Stimulated activated CD4-positive, alpha-beta T cell treated with anti-CD3 and anti-CD28 coated beads, Interleukin-2, amount 100 ng/mL, for 24 hours (primary cell): ENCODE results near the gene ABCB9.

Source experiments
- DNase-seq, 2 donors: peaks; one replicate each; pipeline ENCODE4 v3.0.0-alpha.2; 2020

ABCB9 gene

GRCh38 chr12:122980183-122981035 lies 14.1 kb upstream of the ABCB9 start, which contains the start of gene ARL6IP4:
Gene ARL6IP4, plus strand, starts transcription at chr12:122980681. Its CDS starts 459 bp downstream, at chr12:122981140.
- peak; percentile 68 to 76 for DNase-seq

GRCh38 chr12:122979908-122980182 lies 13.6 kb upstream of the ABCB9 start:
- DNase-seq: no peak

- DNase-seq: no peak
These were observed 13.0 kb upstream of the ABCB9 start for GRCh38 chr12:122979001-122979907.

- no peak for DNase-seq
These were observed 12.3 kb upstream of the ABCB9 start for GRCh38 chr12:122978507-122978955.

- no peak for DNase-seq
These were observed 11.6 kb upstream of the ABCB9 start for GRCh38 chr12:122977655-122978392.

GRCh38 chr12:122977153-122977552 lies 10.9 kb upstream of the ABCB9 start:
- DNase-seq: no peak

GRCh38 chr12:122976648-122976975 lies 10.3 kb upstream of the ABCB9 start:
- no peak for DNase-seq

GRCh38 chr12:122975790-122976647 lies 9.8 kb upstream of the ABCB9 start:
- no peak for DNase-seq

GRCh38 chr12:122974892-122975789 lies 8.9 kb upstream of the ABCB9 start, which contains the start of gene OGFOD2:
Gene OGFOD2, plus strand, starts transcription at chr12:122975244. Its CDS starts 8 bp downstream, at chr12:122975252.
- peak; percentile 94 for DNase-seq

GRCh38 chr12:122974274-122974891 lies 8.1 kb upstream of the ABCB9 start:
- peak; percentile 99 to 100 for DNase-seq

GRCh38 chr12:122969676-122970075 lies 3.4 kb upstream of the ABCB9 start:
- no peak for DNase-seq

GRCh38 chr12:122968104-122968503 lies 1.8 kb upstream of the ABCB9 start:
- no peak for DNase-seq

GRCh38 chr12:122966743-122967550 lies 684 bp upstream of the ABCB9 start:
- no peak for DNase-seq

- DNase-seq: no peak
These were observed 927 bp downstream of the ABCB9 start for GRCh38 chr12:122965321-122965751.

- DNase-seq: no peak
These were observed 1.6 kb downstream of the ABCB9 start for GRCh38 chr12:122964439-122965257.

GRCh38 chr12:122963941-122964265 lies 2.4 kb downstream of the ABCB9 start:
- no peak for DNase-seq

GRCh38 chr12:122961531-122962329 lies 4.5 kb downstream of the ABCB9 start:
- DNase-seq: no peak

GRCh38 chr12:122960193-122960569 lies 6.1 kb downstream of the ABCB9 start:
- DNase-seq: no peak
